ENCODE data around the gene CSRNP2. TPM values are rescaled to one million over a fixed set of nuclear protein-coding genes. Genes with fewer than 3 reads are reported as not detected.

The CSRNP2 gene
- total and polyA plus RNA-seq, 9 donors, result 16.1 to 32.2 (median 23.5) TPM

GRCh38 chr12:51118706-51119105 lies 35.3 kb upstream of the CSRNP2 start:
- Histone ChIP-seq H3K36me3 (no peaks in the 10 kb centered on the region), H3K9me3 (no peaks in the 10 kb centered on the region), H3K4me3 (no peak overlapping the region), H3K4me1 (ENCODE audit: insufficient read depth) (no peaks in the 10 kb centered on the region), H3K27me3 (no peaks in the 10 kb centered on the region), H3K27ac (no peak overlapping the region)
- intact Hi-C loops (cut with DNase I), result no loop called here
- DNase-seq, result no peak
- 86 to 90% (median 89%) methylated on average over 3 of the region's 3 CpGs for WGBS, 3 donors
- TF ChIP-seq POLR2A (IDR thresholded peaks at IDR 0.05) (no peak), EP300 (IDR thresholded peaks at IDR 0.05) (no peak), CTCF (IDR thresholded peaks at IDR 0.05) (no peak)

DNA sequence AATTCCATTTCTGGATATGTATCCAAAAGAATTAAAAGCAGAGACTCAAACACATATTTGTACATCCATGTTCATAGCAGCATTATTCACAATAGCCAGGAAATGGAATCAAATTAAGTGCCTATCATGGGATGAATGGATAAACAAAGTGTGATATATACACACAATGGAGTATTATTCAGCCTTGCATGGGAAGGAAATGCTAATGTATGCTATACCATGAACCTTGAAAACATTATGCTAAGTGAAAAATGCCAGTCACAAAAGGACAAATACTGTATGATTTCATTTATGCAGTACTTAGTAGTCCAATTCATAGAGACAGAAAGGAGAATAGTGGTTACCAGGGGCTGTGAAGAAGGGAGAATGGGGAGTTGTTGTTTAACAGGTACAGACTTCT lies 32.1 kb upstream of the CSRNP2 start:
- no peak for TF ChIP-seq CTCF (IDR thresholded peaks at IDR 0.05)
- TF ChIP-seq EP300 (IDR thresholded peaks at IDR 0.05), result no peak
- no peak for TF ChIP-seq POLR2A (IDR thresholded peaks at IDR 0.05)
- H3K27me3 ChIP-seq, result no peaks in the 10 kb centered on the region
- intact Hi-C loops (cut with DNase I), result no loop called here
- no peak overlapping the region for H3K4me3 ChIP-seq
- no peak for DNase-seq
- H3K9me3 ChIP-seq, result no peaks in the 10 kb centered on the region
- no peaks in the 10 kb centered on the region for H3K36me3 ChIP-seq
- no peak overlapping the region for H3K27ac ChIP-seq
- no peaks in the 10 kb centered on the region for H3K4me1 ChIP-seq (ENCODE audit: insufficient read depth)

DNA sequence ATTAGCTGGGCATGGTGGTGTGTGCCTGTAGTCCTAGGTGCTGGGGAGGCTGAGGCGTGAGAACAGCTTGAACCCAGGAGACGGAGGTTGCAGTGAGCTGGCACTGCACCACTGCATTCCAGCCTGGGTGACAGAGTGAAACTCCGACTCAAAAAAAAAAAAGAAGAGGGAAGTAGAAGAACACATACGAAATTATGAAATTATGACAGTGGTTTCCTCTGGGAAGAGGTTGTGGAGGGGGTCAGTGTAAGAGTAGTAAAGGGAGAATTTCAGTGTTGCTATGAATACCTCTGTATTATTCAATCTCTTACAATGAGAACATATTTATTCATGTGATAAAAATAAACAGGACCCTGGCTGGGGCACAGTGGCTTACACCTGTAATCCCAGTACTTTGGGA lies 24.7 kb upstream of the CSRNP2 start:
- no peak for DNase-seq
- Histone ChIP-seq H3K27me3 (no peaks in the 10 kb centered on the region), H3K27ac (no peak overlapping the region), H3K36me3 (no peaks in the 10 kb centered on the region), H3K4me1 (ENCODE audit: insufficient read depth) (no peaks in the 10 kb centered on the region), H3K4me3 (no peak overlapping the region), H3K9me3 (no peaks in the 10 kb centered on the region)
- 82 to 89% (median 89%) methylated on average over 4 of the region's 4 CpGs for WGBS, 3 donors
- intact Hi-C loops (cut with DNase I), result no loop called here
- TF ChIP-seq EP300 (IDR thresholded peaks at IDR 0.05), result no peak
- TF ChIP-seq CTCF (IDR thresholded peaks at IDR 0.05), result no peak
- no peak for TF ChIP-seq POLR2A (IDR thresholded peaks at IDR 0.05)

- intact Hi-C loops (cut with DNase I), result no loop called here
- Histone ChIP-seq H3K4me3 (no peak overlapping the region), H3K36me3 (no peaks in the 10 kb centered on the region), H3K9me3 (no peaks in the 10 kb centered on the region), H3K27ac (no peak overlapping the region), H3K4me1 (ENCODE audit: insufficient read depth) (no peaks in the 10 kb centered on the region), H3K27me3 (no peaks in the 10 kb centered on the region)
- DNase-seq, result no peak
- TF ChIP-seq CTCF (IDR thresholded peaks at IDR 0.05) (no peak), EP300 (IDR thresholded peaks at IDR 0.05) (no peak), POLR2A (IDR thresholded peaks at IDR 0.05) (no peak)
These were observed 20.6 kb upstream of the CSRNP2 start for GRCh38 chr12:51103977-51104376.

DNA sequence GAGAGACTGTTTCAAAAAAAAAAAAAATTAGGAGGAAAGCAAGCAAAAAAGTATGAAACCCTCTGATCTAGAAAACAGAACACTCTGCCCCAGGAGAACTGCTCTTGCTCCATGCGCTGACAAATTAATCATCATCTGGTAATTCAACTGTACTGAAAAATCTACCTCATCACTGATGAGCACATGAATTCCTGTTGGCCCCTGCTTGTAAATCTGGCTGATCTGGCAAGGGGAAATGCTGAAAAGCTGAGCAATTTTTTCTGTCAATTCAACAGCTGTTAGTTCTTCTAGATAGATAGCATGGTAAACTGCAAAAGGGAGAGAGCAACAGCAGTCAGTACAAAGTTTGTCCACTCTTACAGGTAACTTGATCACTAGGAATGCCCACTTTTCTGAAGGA lies 15.2 kb upstream of the CSRNP2 start:
- no peaks in the 10 kb centered on the region for H3K4me1 ChIP-seq (ENCODE audit: insufficient read depth)
- WGBS, 3 donors, result 86 to 93% (median 92%) methylated on average over 1 of the region's 1 CpG
- TF ChIP-seq CTCF (IDR thresholded peaks at IDR 0.05) (no peak), EP300 (IDR thresholded peaks at IDR 0.05) (no peak), POLR2A (IDR thresholded peaks at IDR 0.05) (no peak)
- no peaks in the 10 kb centered on the region for H3K36me3 ChIP-seq
- DNase-seq, result no peak
- no peak overlapping the region for H3K4me3 ChIP-seq
- no peak overlapping the region for H3K27ac ChIP-seq
- no peaks in the 10 kb centered on the region for H3K9me3 ChIP-seq
- intact Hi-C loops (cut with DNase I), result loop anchor here in 1 of 4 donors (10.0 kb wide), 1 partner anchor 106 kb away; no protein-coding TSS in a partner anchor
- no peaks in the 10 kb centered on the region for H3K27me3 ChIP-seq
